NCI-H2107 treated with DMSO at 0.1 percent for 48 hours (cell line): ENCODE measurements around the gene DUSP22.
"Not testable (repeated sequence)": the region's sequence is repeated elsewhere in the genome, so short reads cannot be mapped to it uniquely, and the experiment has no call there.

Experiments used
- DNase-seq: peaks from one replicate; lab custom pipeline; 2025; ENCODE audit not compliant: unreplicated experiment; lab: John Stamatoyannopoulos, UW

The DUSP22 gene

GRCh38 chr6:377641-378020 lies 85.3 kb downstream of the DUSP22 start:
- DNase-seq = not testable (repeated sequence)

- DNase-seq = no peak
These were observed 86.0 kb downstream of the DUSP22 start for GRCh38 chr6:378090-378957.

- no peak for DNase-seq
These were observed 86.7 kb downstream of the DUSP22 start for GRCh38 chr6:378958-379409.

- no peak for DNase-seq
These were observed 87.3 kb downstream of the DUSP22 start for GRCh38 chr6:379410-380181.

GRCh38 chr6:380234-381218 lies 88.2 kb downstream of the DUSP22 start:
- DNase-seq = no peak

GRCh38 chr6:381742-382461 lies 89.6 kb downstream of the DUSP22 start:
- no peak for DNase-seq

- no peak for DNase-seq
These were observed 90.9 kb downstream of the DUSP22 start for GRCh38 chr6:382883-383810.

- DNase-seq = no peak
These were observed 91.6 kb downstream of the DUSP22 start for GRCh38 chr6:383856-384255.

- DNase-seq = no peak
These were observed 92.6 kb downstream of the DUSP22 start for GRCh38 chr6:384898-385297.

- no peak for DNase-seq
These were observed 93.3 kb downstream of the DUSP22 start for GRCh38 chr6:385614-386013.

- no peak for DNase-seq
These were observed 94.5 kb downstream of the DUSP22 start for GRCh38 chr6:386688-387266.

- DNase-seq = no peak
These were observed 95.0 kb downstream of the DUSP22 start for GRCh38 chr6:387293-387741.

GRCh38 chr6:388202-388903 lies 96.1 kb downstream of the DUSP22 start:
- DNase-seq = no peak

GRCh38 chr6:389143-389542 lies 96.9 kb downstream of the DUSP22 start:
- no peak for DNase-seq

- no peak for DNase-seq
These were observed 97.3 kb downstream of the DUSP22 start for GRCh38 chr6:389622-390021.

GRCh38 chr6:390914-391558 lies 98.7 kb downstream of the DUSP22 start:
- no peak for DNase-seq

- DNase-seq = no peak
These were observed 99.5 kb downstream of the DUSP22 start, which contains the start of gene IRF4 for GRCh38 chr6:391559-392440. TSS of gene IRF4 (plus strand) at chr6:391752. CDS start at chr6:393153, 1,401 bp downstream.
